HG03432 (cell line): ENCODE measurements around the gene CDC42SE1.

Experiments
- ATAC-seq: cut with Tn5 transposase; IDR thresholded peaks from one replicate; pipeline ENCODE4 v1.9.1; 2021; ENCODE audit warnings: mild to moderate bottlenecking, moderate library complexity; ENCODE audit not compliant: unreplicated experiment

Gene CDC42SE1

GRCh38 chr1:151054971-151055547, 4.4 kb downstream of the CDC42SE1 start:
- ATAC-seq, result no peak

GRCh38 chr1:151051356-151052009, 7.9 kb downstream of the CDC42SE1 start:
- ATAC-seq, result no peak

DNA sequence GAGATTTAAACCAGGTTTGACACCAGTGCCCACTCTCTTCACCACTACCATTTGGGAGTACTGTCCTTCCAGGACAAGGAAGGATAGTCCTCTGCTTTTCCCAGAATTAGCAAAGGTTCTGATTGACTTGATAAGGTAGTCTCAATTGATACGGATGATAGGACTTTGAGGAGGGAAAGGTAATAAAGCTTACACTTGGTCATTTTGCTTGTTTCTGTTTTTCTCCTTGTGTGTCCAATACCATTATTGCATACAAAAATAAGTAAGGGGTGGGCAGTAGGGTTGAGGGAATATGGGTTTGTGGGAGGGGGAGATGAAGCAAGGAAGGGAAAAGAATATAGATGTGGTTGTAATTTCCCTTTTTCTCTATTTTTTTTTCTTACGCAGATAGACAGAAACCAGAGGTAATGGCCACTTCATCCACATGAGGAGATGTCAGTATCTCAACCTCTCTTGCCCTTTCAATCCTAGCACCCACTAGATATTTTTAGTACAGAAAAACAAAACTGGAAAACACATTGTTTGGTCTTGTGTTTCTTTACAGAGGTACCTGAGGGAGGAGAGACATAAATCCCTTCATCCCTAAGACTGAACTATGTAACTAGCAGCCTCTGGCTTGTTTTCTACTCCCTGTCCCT, 9.3 kb downstream of the CDC42SE1 start:
- no peak for ATAC-seq

DNA sequence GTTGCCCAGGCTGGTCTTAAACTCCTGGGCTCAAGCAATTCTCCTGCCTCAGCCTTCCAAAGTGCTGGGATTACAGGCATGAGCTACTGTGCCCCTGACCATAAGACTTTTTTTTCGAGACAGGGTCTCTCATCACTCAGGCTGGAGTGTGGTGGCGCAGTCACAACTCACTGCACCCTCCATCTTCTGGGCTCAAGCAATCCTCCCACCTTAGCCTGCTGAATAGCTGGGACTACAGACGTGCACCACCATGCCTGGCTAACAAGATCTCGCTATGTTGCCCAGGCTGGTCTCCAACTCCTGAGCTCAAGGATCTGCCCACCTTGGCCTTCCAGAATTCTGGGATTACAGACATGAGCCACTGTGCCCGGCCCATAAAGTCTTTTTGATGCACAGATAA, 10.0 kb downstream of the CDC42SE1 start:
- no peak for ATAC-seq

GRCh38 chr1:151048645-151049032, 10.8 kb downstream of the CDC42SE1 start:
- ATAC-seq, result no peak

GRCh38 chr1:151047925-151048644, 11.3 kb downstream of the CDC42SE1 start:
- ATAC-seq, result peak; percentile 58

GRCh38 chr1:151047591-151047924, 11.9 kb downstream of the CDC42SE1 start, which contains the start of gene C1orf56:
Gene C1orf56 (plus strand): TSS chr1:151047751. CDS start chr1:151047848, 97 bp downstream.
- peak; percentile 61 for ATAC-seq

DNA sequence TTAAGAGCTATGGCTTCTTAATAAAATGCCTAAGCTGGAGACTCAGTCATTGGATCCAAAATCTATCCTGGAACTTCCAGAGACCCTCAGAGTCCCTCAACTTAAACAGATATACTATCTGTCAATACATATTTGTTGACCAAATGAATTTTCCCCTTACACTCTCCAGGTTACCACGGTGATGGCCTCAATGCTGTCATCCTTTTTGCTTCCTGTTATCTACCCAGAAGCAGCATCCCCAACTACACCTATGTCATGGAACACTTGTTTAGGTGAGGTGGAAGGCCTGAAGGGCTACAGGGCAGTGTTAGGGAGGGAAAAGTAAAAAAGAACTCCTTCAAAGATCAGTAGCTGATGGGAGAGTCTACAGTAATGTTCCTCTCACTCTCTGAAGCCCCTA, 16.3 kb downstream of the CDC42SE1 start:
- ATAC-seq, result no peak

DNA sequence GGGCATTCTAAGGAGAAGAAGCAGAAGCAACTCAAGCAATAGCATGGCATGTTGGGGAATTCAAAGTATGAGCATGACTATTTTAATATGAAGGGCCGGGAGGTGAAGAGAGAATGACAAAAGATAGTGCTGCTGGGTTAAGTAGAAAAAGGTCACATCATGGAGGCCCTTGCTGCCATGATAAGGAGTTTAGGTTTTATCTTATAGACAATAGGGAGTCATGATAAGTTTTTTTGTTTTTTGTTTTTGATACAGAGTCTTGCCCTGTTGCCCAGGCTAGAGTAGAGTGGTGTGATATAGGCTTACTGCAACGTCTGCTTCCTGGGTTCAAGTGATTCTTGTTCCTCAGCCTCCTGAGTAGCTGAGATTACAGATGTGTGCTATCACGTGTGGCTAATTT, 19.9 kb downstream of the CDC42SE1 start:
- ATAC-seq, result no peak

DNA sequence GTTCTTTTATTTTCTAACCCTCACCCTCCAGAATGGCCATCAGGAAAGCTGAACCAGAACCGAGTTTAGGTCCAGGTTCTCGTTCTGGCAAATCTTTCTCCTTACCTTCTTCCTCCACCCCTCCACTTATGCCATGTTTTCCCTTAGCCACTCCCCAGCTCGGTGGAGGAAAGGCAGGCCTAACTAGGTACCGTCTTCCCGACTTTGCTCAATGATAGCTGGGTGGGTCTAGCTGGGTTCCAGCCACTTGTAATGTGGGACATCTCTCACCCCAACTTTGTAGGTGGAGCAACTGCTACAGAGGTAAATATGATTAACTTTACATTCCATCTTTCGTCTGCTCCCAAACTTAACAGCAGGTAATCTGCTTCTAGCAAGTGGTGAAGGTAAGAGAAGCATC, 22.4 kb downstream of the CDC42SE1 start:
- no peak for ATAC-seq

GRCh38 chr1:151036356-151036755, 23.1 kb downstream of the CDC42SE1 start, which contains the start of gene BNIPL:
Gene BNIPL (plus strand): TSS chr1:151036586. CDS start chr1:151036726, 140 bp downstream.
- ATAC-seq, result no peak

DNA sequence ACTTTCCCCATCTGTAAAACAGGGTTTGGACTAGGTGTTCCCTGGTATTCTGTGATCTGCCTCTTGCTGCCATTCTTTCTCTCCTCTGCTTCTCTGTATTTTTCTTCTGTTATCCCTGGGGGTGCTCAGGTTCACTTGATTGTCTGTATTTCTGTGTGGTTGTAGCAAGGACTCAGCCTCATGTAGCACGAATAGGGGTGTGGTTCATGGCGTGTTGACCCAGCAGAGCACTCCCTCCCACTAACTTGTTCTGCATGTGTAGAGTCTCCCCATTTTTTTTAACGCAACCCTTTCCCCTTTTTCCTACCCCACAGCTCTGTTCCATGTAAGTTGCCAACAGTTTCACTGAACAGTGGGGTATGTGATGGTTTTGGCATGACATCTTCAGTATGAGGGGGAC, 24.3 kb downstream of the CDC42SE1 start:
- no peak for ATAC-seq

DNA sequence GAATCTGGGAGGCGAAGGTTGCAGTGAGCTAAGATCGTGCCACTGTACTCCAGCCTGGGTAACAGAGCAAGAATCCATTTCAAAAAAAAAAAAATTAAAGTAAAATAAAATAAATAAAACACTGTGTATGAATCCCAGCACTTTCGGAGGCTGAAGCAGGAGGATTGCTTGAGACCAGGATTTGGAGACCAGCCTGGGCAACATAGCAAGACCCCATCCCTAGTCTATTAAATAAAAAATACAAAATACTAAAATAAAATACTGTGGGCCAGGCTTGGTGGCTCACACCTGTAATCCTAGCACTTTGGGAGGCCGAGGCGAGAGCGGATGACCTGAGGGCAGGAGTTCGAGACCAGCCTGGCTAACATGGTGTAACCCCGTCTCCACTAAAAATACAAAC, 27.3 kb downstream of the CDC42SE1 start:
- ATAC-seq, result no peak

DNA sequence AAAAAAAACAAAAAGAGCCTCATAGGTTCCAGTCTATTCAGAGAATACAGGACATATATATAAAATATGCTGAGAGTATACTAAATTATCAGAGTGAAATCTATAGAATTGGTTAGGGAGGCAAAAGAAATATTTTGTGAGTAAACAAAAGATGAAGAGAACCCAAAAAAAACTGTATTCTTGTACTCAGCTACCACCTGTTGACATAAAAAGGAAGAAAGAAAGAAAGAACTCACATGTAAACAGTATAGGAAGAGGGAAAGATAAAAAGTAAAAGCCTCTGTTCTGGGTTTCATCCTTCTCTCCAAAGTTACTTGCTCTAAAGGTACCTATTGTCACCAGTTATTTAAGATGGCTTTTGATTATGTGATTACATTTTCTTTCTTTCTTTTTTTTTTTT, 33.0 kb downstream of the CDC42SE1 start:
- no peak for ATAC-seq

- no peak for ATAC-seq
These were observed 34.8 kb downstream of the CDC42SE1 start for GRCh38 chr1:151024540-151025146.

DNA sequence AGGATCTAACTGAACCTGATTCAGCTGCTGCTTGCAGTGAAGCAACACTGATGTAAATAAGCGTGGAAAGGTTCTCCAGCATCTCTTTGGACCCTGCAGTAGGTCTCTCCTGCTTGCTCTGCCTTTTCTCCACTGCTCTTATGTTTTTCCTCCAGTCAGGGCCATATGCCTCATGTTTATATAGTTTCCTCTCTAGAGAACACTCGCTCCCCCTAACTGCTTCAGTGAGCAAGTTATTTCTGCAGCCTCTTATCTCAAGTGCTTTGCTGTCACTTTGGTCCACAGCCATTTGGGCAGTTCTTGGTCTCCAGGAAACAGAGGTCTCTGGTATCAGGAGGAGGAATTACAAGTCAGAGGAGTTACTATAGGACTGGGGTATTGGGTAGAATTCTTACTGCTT, 45.9 kb downstream of the CDC42SE1 start:
- ATAC-seq, result no peak

DNA sequence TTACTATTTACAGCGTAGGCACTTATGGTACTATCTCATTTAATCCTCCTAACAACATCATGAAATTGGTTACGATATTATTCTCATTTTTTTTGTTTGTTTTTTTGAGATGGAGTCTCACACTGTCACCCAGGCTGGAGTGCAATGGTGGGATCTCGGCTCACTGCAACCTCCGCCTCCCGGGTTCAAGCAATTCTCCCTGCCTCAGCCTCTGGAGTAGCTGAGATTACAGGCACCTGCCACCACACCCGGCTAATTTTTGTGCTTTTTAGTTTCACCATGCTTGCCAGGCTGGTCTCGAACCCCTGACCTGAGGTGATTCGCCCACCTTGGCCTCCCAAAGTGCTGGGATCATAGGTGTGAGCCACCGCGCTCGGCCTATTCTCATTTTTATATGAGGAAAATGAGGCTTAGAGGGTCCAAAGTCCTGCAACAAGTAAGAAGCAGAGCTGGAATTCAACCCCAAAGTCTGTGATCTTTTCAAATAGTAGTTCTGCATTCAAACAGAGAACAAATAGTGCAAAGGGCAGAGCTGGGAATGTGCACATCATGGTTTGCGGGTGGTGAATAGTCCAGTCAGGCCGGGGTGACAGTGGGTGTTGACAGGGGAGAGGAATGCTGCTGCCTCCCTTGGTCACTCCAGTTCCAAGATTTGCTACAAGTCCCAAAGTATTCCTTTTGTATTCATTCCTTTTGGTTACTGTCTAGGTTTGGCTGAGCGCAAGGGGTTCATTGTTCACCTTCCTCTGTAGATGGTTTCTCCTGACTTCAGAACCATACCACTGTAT, 46.5 kb downstream of the CDC42SE1 start:
- no peak for ATAC-seq

DNA sequence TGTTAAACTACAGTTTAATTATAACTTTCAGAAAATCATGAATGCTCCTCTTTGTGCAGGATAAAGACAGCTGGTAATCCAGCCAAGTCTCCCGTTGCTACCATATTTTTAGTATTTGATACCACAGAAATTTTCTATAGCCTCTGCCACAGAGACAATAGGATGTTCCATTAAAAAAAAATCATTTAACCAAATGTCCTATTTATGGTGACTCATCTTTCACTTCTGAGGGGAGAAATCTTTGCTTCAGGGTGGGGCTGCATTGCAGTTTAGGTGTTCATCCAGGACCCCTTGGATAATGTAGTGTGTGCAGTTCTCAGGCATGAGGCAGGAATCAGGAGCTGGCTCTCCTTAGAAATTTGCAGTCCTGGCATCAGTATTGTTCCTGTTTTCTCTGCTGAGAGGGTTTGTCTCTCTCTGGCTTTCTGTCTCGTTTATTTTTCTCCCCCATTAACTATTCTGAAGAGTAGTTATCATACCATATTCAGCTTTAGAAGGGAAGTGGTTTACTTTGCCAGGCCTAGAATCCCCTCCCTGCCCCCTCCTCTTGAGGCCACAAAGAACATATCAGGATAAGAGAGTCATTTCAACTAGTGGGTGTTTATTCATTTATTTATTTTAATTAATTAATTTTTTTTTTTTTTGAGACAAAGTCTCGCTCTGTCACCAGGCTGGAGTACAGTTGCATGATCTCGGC, 48.1 kb downstream of the CDC42SE1 start:
- no peak for ATAC-seq

DNA sequence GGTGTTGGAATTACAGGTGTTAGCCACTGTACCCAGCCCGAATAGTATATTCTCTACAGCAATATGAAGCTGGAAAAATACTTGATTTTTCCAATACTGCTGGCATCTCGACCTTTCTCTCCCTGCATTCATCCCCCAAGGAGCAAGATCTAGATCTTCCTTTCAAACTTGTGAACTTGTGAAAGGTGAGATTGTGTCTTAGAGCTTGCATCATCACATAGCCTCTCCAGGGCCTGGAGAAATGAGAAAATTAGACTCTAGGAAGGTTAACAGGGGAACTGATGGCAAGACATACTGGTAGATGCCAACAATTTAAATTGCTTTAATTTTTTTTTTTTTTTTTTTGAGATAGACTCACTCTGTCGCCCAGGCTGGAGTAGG, 49.1 kb downstream of the CDC42SE1 start:
- no peak for ATAC-seq
